HG03025 (cell line): ENCODE results near the gene UMAD1.
A peak's percentile ranks its signal among the peaks of the same experiment; 100 is the strongest.
"Not testable (repeated sequence)": the region's sequence is repeated elsewhere in the genome, so short reads cannot be mapped to it uniquely, and the experiment has no call there.

Experiments
- ATAC-seq: cut with Tn5 transposase; IDR thresholded peaks from one replicate; pipeline ENCODE4 v1.9.1; 2021; ENCODE audit warnings: mild to moderate bottlenecking, moderate library complexity; ENCODE audit not compliant: unreplicated experiment, low FRiP score

The UMAD1 gene

DNA sequence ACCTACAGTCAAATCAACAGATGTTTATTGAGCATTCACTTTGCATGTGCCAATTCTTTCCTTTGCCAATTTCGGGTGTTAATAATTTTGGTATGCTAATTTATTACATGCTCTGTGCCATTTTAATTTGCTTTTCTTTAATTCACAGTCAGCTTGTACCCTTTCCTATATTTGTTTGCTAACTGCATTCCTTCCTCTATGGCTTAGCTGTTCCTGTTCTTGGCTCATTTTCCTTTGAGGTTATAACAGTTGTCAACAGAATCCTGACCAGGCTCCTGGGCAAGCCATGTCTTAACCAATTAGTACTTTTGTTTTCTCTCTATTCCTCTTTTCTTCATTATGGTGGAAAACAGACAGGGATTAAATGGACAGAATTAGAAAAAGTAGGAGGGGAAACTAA lies 151.5 kb downstream of the UMAD1 start:
- no peak for ATAC-seq

DNA sequence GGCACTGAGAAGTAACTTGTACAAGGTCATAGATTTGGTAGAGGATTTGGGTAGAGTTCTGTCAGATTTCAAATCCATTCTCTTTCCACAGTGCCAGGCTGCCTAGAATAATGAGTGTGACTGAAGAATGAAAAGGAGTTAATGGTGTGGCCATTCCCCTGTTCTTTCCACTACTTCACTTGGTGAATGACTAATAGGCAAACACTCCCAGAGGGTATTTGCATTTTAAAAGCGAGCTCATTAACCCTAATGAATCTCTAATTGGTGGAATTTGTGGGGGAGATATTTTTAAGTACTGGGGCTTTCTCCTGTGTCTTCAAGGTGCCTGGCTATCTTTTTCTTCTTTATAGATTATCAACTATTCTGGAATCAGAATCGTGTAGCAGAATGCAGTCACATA lies 152.7 kb downstream of the UMAD1 start:
- ATAC-seq, result no peak

DNA sequence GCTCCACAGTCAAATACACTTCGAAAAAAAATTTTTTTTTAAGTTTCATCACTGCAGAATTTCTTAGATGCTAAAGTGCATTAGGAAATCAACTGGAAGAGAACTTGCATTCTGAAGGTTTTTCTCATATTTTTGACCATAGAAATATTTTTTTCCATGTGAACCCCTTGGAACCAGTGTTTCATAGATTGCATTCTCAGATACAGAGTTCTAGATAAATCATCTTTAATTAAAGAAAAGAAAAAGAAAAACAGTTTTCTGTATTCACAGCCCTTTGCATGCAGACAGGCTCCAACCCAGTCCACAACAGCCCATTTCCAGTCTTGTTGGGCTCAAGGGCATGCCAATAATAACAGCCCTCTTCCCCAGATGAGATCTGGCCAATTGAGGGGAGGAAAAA lies 153.4 kb downstream of the UMAD1 start:
- ATAC-seq, result no peak

- ATAC-seq, result no peak
Observed at GRCh38 chr7:7795203-7795602, 154.7 kb downstream of the UMAD1 start.

GRCh38 chr7:7795630-7796121 lies 155.1 kb downstream of the UMAD1 start:
- ATAC-seq, result no peak

DNA sequence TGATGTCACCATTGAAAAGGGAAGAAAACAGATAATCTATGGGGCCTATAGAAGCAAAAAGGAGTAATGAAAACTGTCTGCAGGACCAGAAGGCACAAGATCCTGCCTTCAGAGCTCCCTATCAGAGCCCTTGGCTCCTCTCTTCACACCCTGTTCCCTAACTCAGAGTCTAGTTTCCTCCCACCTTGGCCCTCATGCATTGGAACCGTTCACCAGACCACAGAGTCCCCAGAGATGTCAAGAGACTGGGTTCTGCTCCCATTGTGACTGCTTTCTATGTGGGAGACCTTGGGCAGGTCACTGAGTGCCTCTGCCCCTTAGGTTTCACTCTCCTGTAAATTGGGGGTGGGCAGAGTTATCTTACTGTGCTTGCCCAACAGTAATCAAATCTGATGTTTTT lies 158.0 kb downstream of the UMAD1 start:
- no peak for ATAC-seq

DNA sequence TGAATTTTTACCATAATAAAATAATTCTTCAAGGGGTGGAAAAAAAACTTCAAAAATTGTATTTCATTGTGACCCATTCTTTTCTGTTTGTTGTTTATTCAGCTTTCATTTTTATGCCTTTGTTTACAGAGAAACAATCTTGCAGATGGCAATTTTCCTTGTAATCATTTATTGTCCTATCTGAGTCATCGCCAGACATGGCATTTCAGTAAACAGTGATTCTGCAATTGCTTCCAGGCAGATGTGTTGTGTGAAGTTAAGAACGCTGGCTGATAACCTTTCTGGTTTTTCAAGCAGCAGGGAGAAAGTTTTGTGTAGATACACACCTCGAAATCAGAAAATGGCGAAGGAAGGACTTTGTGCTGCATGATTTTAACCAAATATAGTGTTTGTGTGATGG lies 158.6 kb downstream of the UMAD1 start:
- ATAC-seq, result no peak

GRCh38 chr7:7802531-7802930 lies 162.0 kb downstream of the UMAD1 start:
- no peak for ATAC-seq

DNA sequence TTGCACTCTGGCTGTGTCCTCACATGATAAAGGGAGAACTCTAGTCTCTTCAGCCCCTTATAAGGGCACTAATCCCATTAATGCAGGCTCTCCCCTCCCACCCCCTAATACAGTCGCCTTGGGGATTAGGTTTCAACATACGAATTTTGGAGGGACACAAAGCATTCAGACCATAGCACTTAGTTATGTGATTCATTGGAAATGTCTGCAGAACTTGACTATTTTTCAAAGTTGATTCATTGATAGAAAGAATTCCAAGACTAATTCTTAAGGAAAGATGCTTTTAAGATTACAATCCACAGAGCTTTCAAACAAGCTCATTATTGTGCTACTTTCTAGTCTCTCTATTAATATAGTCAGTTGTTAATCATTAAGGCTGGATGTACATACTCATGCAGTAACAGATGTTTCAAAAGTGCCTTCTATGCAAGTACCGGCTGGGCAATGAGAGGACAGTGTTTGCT lies 163.2 kb downstream of the UMAD1 start:
- no peak for ATAC-seq

GRCh38 chr7:7804822-7805221 lies 164.3 kb downstream of the UMAD1 start:
- ATAC-seq, result not testable (repeated sequence)

DNA sequence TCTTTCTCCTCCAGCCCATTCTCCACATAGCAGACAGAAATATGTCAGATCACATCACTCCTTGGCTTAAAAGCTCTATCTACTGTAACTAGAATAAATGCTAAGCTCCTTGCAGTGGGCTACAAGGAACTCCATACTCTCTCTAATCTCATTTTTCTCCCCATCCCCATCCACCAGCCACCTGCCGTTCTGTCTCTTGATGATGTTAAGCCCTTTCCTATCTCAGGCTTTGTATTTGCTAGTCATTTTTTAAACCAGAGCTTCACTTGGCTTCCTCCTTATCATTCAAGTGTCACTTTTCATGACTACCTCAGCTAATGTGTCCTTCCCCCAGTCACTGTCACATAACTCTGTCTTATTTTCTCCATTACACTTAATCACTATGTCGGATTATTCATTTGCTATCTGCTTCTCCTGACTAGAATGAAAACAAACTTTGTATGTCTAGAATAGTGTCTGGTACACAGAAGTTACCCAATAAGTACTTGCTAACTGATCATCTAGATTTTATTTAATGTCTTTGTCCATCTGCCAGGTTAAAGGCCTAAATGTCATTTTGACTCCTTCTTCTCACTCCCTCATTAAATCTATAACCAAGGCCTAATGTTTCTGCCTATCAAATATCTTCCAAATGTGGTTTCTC lies 165.1 kb downstream of the UMAD1 start:
- ATAC-seq, result no peak

DNA sequence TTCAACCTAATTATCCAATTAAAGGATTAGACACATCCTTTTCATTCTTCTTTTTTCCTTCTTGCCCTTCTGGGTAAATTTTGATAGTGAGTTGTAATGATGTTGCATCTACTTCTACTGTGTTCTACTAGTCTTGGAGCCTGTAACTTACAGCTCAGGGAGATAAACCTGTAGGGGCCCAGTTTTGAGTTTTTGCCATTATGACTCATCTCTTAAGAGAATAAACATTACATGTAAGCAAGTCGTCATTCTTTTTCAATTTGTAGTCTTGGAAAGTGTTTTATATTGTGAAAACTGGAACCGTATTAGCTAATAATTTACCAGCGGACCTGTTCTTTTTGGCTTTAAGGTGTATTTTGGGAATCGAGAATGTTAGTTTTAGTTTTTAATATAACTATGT lies 167.6 kb downstream of the UMAD1 start:
- no peak for ATAC-seq

GRCh38 chr7:7808626-7809025 lies 168.1 kb downstream of the UMAD1 start:
- no peak for ATAC-seq

GRCh38 chr7:7810380-7810779 lies 169.8 kb downstream of the UMAD1 start:
- no peak for ATAC-seq

GRCh38 chr7:7810826-7811225 lies 170.3 kb downstream of the UMAD1 start:
- ATAC-seq, result no peak

GRCh38 chr7:7812112-7812511 lies 171.6 kb downstream of the UMAD1 start:
- ATAC-seq, result no peak

GRCh38 chr7:7815395-7815794 lies 174.8 kb downstream of the UMAD1 start:
- no peak for ATAC-seq

DNA sequence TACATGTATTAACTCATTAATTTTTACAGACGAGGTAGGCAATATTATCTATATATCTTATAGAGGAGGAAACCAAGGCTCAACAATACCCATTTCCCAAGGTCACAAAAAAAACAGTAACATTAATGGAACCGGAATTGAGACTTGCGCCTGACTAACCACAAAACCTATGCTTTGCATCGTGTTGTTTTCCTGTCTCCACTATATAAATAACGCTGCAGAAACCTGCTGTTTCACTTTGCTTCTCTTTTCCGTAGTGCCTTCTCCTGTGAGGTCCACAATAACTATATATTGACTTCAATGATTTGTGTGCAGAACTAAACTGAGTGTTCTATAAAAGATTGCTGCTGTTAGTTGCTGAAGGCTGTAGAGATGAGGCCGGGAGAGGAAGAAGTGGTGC lies 175.5 kb downstream of the UMAD1 start:
- ATAC-seq, result peak; percentile 77

DNA sequence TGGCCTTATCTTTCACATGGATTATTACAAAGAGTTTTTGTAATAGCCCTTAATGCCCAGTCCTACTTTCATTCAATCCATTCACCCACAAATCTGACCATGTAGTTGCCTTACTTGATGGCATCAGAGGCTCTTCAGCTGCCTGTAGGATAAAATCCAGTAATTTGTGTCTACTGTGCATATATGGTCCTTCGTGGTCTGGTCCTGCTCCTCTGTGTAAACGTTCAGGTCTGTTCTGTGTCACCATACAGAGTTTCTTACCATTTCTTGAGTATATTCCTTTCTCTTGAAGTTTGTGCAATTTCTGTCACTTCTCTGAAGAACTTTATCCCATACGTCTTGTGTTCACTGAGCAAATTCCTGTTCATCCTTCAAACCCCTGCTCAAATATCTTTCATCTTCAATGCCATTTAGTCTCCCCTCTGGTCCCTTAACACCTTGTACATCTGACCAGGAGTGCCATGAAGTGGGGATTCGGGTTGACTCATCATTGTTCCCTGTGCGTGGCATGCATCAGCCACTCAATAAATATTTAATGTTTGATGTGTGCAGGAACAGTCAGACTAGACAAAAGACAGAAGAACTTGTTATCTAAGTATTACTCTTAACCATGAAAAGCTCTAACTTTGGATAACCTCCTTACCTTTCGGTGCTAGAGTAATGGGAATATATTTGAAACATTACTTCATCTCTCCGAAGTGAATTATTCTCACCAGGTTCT lies 176.4 kb downstream of the UMAD1 start:
- ATAC-seq, result no peak

DNA sequence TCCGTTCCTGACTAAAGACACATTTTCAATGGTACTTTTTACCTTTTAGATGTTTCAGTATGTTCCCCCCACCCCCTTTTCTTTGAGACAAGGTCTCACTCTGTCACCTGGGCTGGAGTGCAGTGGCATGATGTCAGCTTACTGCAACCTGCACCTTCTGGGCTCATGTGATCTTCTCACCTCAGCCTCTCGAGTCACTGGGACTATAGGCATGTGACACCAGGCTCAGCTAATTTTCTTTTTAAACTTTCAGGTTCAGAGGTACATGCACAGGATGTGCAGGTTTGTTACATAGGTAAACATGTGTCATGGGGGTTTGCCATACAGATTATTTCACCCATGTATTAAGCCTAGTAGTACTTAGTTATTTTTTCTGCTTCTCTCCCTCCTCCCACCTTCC lies 177.2 kb downstream of the UMAD1 start:
- no peak for ATAC-seq

DNA sequence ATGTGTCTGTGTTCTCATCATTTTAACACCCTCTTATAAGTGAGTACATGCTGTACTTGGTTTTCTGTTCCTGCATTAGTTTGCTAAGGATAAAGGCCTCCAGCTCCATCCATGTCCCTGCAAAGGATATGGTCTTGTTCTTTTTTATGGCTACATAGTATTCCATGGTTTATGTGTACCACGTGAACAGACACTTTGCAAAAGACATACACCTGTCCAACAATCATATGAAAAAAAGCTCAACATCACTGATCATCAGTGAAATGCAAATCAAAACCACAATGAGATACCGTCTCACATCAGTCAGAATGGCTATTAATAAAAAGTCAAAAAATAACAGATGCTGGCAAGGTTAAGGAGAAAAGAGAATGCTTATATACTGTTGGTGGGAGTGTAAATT lies 177.6 kb downstream of the UMAD1 start:
- not testable (repeated sequence) for ATAC-seq
